Dendritic cell treated with granulocyte-macrophage colony-stimulating factor and Interleukin-4, amounts not matched to agents 40 ng/mL and 50 ng/mL, for 4 days (primary cell): ENCODE data around the gene NOCT.
A peak's percentile ranks its signal among the peaks of the same experiment; 100 is the strongest.
"Not testable (repeated sequence)": the region's sequence is repeated elsewhere in the genome, so short reads cannot be mapped to it uniquely, and the experiment has no call there.

Source experiments
- H3K27ac Mint-ChIP-seq: one replicate; pipeline ENCODE4 v1.8.0; 2022; ENCODE audit warnings: mild to moderate bottlenecking, mixed read lengths
- H3K27me3 Mint-ChIP-seq: one replicate; pipeline ENCODE4 v1.8.0; 2022; ENCODE audit warnings: mild to moderate bottlenecking, mixed read lengths
- H3K36me3 Mint-ChIP-seq: one replicate; pipeline ENCODE4 v1.8.0; 2022; ENCODE audit warnings: low read depth, mixed read lengths
- H3K4me1 Mint-ChIP-seq: one replicate; pipeline ENCODE4 v1.8.0; 2022; ENCODE audit warnings: low read depth, mixed read lengths
- H3K4me3 Mint-ChIP-seq: one replicate; pipeline ENCODE4 v1.8.0; 2022; ENCODE audit warnings: mild to moderate bottlenecking, moderate library complexity, mixed read lengths
- H3K9me3 Mint-ChIP-seq: one replicate; pipeline ENCODE4 v1.8.0; 2022; ENCODE audit warnings: mixed read lengths
- intact Hi-C: fragments of 100-400 bp; cut with micrococcal nuclease; formaldehyde crosslinking; loops from one replicate; pipeline ENCODE4 v1.15.0; 2022

Gene NOCT

GRCh38 chr4:139018501-139018900, 2.9 kb downstream of the NOCT start:
- Mint-ChIP-seq H3K9me3 (no peaks in the 10 kb centered on the region), H3K27me3 (no peaks in the 10 kb centered on the region), H3K4me1 (peaks cover 52% of the 10 kb centered on the region), H3K36me3 (peaks cover 26% of the 10 kb centered on the region), H3K27ac (no peak overlapping the region), H3K4me3 (peak overlapping the region; percentile 7)
- intact Hi-C loops, result loop anchor here (5.0 kb wide), 1 partner anchor 41 kb away; no protein-coding TSS in a partner anchor

- H3K4me3 Mint-ChIP-seq, result no peak overlapping the region
- intact Hi-C loops, result loop anchor here (5.0 kb wide), 1 partner anchor 42 kb away; no protein-coding TSS in a partner anchor
Observed at GRCh38 chr4:139018971-139019758, 3.6 kb downstream of the NOCT start.

GRCh38 chr4:139020384-139020783, 4.8 kb downstream of the NOCT start:
- Mint-ChIP-seq H3K9me3 (no peaks in the 10 kb centered on the region), H3K4me3 (no peak overlapping the region), H3K36me3 (peaks cover 34% of the 10 kb centered on the region), H3K27ac (no peak overlapping the region), H3K4me1 (peaks cover 40% of the 10 kb centered on the region), H3K27me3 (no peaks in the 10 kb centered on the region)
- intact Hi-C loops, result no loop called here

More at GRCh38 chr4:139018971-139019758, 3.6 kb downstream of the NOCT start:
- Mint-ChIP-seq H3K4me1 (peaks cover 46% of the 10 kb centered on the region), H3K36me3 (peaks cover 28% of the 10 kb centered on the region), H3K27ac (no peak overlapping the region), H3K27me3 (no peaks in the 10 kb centered on the region), H3K9me3 (no peaks in the 10 kb centered on the region)

GRCh38 chr4:139021071-139021470, 5.5 kb downstream of the NOCT start:
- Mint-ChIP-seq H3K4me1 (peaks cover 41% of the 10 kb centered on the region), H3K27ac (peak overlapping the region; percentile 20), H3K36me3 (peaks cover 35% of the 10 kb centered on the region)
- H3K9me3 Mint-ChIP-seq, H3K27me3 Mint-ChIP-seq, H3K4me3 Mint-ChIP-seq, intact Hi-C loops: not testable (repeated sequence)

- Mint-ChIP-seq H3K4me3 (no peak overlapping the region), H3K9me3 (no peaks in the 10 kb centered on the region), H3K27ac (no peak overlapping the region), H3K4me1 (peaks cover 39% of the 10 kb centered on the region), H3K27me3 (no peaks in the 10 kb centered on the region), H3K36me3 (peaks cover 38% of the 10 kb centered on the region)
- intact Hi-C loops, result no loop called here
Observed at GRCh38 chr4:139022835-139023234, 7.3 kb downstream of the NOCT start.

- no peaks in the 10 kb centered on the region for H3K9me3 Mint-ChIP-seq
- no peaks in the 10 kb centered on the region for H3K27me3 Mint-ChIP-seq
- no peak overlapping the region for H3K4me3 Mint-ChIP-seq
- intact Hi-C loops, result no loop called here
- no peak overlapping the region for H3K27ac Mint-ChIP-seq
- peaks cover 48% of the 10 kb centered on the region for H3K36me3 Mint-ChIP-seq
- peaks cover 37% of the 10 kb centered on the region for H3K4me1 Mint-ChIP-seq
Observed at GRCh38 chr4:139024686-139025085, 9.1 kb downstream of the NOCT start.

GRCh38 chr4:139025841-139026240, 10.3 kb downstream of the NOCT start:
- Mint-ChIP-seq H3K4me3 (no peak overlapping the region), H3K36me3 (peaks cover 38% of the 10 kb centered on the region), H3K27me3 (no peaks in the 10 kb centered on the region), H3K4me1 (peaks cover 29% of the 10 kb centered on the region), H3K27ac (no peak overlapping the region), H3K9me3 (no peaks in the 10 kb centered on the region)
- intact Hi-C loops, result no loop called here

GRCh38 chr4:139027776-139028175, 12.2 kb downstream of the NOCT start:
- Mint-ChIP-seq H3K36me3 (peaks cover 39% of the 10 kb centered on the region), H3K9me3 (no peaks in the 10 kb centered on the region), H3K4me3 (no peak overlapping the region), H3K27me3 (no peaks in the 10 kb centered on the region), H3K27ac (no peak overlapping the region), H3K4me1 (peaks cover 32% of the 10 kb centered on the region)
- intact Hi-C loops, result no loop called here

- Mint-ChIP-seq H3K4me1 (peaks cover 33% of the 10 kb centered on the region), H3K9me3 (no peaks in the 10 kb centered on the region), H3K4me3 (no peak overlapping the region), H3K36me3 (peaks cover 39% of the 10 kb centered on the region), H3K27me3 (no peaks in the 10 kb centered on the region), H3K27ac (peak overlapping the region; percentile 24)
- intact Hi-C loops, result no loop called here
Observed at GRCh38 chr4:139028191-139028661, 12.6 kb downstream of the NOCT start.

GRCh38 chr4:139029866-139030363, 14.3 kb downstream of the NOCT start:
- Mint-ChIP-seq H3K36me3 (peaks cover 38% of the 10 kb centered on the region), H3K4me1 (peaks cover 49% of the 10 kb centered on the region)
- H3K9me3 Mint-ChIP-seq, H3K27ac Mint-ChIP-seq, H3K27me3 Mint-ChIP-seq, H3K4me3 Mint-ChIP-seq: not testable (repeated sequence)
- intact Hi-C loops, result loop anchor here (5.0 to 10.0 kb wide), 2 partner anchors 145 to 267 kb away; partner anchors contain the start of gene ELF2

- Mint-ChIP-seq H3K9me3 (no peaks in the 10 kb centered on the region), H3K27me3 (no peaks in the 10 kb centered on the region), H3K36me3 (peaks cover 34% of the 10 kb centered on the region), H3K27ac (no peak overlapping the region), H3K4me3 (no peak overlapping the region), H3K4me1 (peaks cover 52% of the 10 kb centered on the region)
- intact Hi-C loops, result loop anchor here (5.0 to 10.0 kb wide), 2 partner anchors 144 to 267 kb away; partner anchors contain the start of gene ELF2
Observed at GRCh38 chr4:139030614-139031235, 15.1 kb downstream of the NOCT start.

- H3K4me1 Mint-ChIP-seq, result peaks cover 43% of the 10 kb centered on the region
- no peak overlapping the region for H3K4me3 Mint-ChIP-seq
- H3K27me3 Mint-ChIP-seq, result no peaks in the 10 kb centered on the region
- H3K27ac Mint-ChIP-seq, result no peak overlapping the region
- no peaks in the 10 kb centered on the region for H3K9me3 Mint-ChIP-seq
- intact Hi-C loops, result loop anchor here (10.0 kb wide), 1 partner anchor 139 kb away; the partner anchor contains the start of gene ELF2
- H3K36me3 Mint-ChIP-seq, result peaks cover 54% of the 10 kb centered on the region
Observed at GRCh38 chr4:139035650-139036049, 20.1 kb downstream of the NOCT start.

GRCh38 chr4:139036885-139037284, 21.3 kb downstream of the NOCT start:
- Mint-ChIP-seq H3K4me3 (no peak overlapping the region), H3K36me3 (peaks cover 44% of the 10 kb centered on the region), H3K27me3 (no peaks in the 10 kb centered on the region), H3K4me1 (peaks cover 31% of the 10 kb centered on the region), H3K27ac (no peak overlapping the region), H3K9me3 (no peaks in the 10 kb centered on the region)
- intact Hi-C loops, result loop anchor here (10.0 kb wide), 1 partner anchor 138 kb away; the partner anchor contains the start of gene ELF2

GRCh38 chr4:139038874-139039443, 23.4 kb downstream of the NOCT start:
- H3K27ac Mint-ChIP-seq, result no peak overlapping the region
- intact Hi-C loops, result loop anchor here (10.0 kb wide), 1 partner anchor 136 kb away; the partner anchor contains the start of gene ELF2
- no peaks in the 10 kb centered on the region for H3K9me3 Mint-ChIP-seq
- H3K4me3 Mint-ChIP-seq, result no peak overlapping the region
- H3K4me1 Mint-ChIP-seq, result peaks cover 21% of the 10 kb centered on the region
- peaks cover 61% of the 10 kb centered on the region for H3K36me3 Mint-ChIP-seq
- no peaks in the 10 kb centered on the region for H3K27me3 Mint-ChIP-seq
